ENCODE results near the gene FGGY. TPM values are rescaled to one million over a fixed set of nuclear protein-coding genes. Genes with fewer than 3 reads are reported as not detected.
A peak's percentile ranks its signal among the peaks of the same experiment; 100 is the strongest.

FGGY gene
- total RNA-seq, 1 donor from 2014 or later = 27.8 TPM

DNA sequence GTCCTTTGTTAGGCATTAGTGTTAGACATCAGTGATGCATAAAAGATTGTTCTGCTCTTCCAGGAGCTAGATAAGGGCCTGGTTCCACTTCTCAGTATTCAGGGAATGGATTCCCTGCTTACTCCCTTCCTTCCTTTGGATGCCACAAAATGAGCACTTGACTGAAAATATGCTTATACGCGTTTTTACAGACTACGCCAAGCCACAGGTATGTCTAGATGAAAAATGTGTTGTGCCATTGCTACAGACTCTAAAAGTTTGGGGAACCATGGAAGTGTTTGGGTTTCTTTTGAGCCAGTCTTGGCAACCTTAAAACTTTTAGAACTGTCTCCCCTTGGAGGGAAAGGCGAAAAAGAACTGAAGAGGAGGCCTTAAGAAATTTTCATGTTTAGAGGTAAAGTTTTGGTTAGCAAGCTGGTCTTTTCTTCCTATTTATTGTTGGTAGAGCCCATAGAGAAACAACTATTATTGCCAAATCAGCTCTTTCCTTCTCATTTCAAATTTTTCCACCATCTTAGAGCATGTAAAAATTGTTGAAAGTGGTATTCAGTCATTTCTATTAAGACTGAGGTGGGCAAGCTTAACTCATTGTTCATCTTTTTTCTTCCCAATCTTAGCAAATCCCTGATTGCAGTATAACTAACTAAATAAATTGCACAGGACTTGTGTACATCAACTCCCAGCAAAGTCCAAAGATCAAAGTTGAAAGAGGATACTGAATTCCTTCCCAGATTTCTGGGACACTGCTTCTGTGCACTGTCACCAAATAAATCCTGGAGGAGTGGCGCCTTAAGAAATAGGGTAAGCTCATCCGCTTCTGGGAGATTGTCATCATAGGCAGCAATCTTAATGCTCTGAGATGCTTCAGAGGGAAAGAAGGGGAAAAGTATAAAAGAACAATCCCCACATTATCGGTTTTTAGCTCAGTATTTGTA lies 18.9 kb downstream of the FGGY start:
- DNase-seq (ENCODE audit: low read depth) = no peak

DNA sequence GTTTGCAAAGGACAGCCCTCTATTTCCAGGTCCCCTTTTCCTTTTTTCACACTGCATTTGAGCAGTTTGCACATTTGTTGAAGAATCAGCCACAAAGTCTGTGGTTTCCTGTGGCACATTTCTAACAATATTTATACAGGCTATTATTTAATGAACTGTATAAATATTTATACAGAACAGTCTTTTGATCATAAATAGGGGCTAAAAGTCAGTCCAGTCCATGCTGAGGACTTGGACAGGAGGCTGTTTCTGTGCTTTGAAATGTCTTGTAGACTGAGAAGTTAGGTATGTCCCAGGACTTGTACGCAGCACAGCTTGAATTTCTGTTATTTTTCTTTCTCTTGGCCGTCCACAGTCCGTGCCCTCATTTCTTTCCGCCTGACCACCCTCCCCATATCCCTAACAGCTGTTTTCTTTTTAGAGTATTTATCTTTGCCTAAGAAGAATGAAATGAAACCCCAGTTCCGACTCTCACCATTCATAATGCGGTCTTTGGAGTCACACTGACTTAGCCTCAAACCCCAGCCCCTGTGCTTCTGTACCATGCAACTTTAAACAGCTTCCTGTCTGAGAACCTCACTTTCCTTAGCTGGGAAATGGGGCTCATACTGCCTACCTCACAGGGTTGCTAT lies 19.7 kb downstream of the FGGY start:
- DNase-seq (ENCODE audit: low read depth) = peak; percentile 59

DNA sequence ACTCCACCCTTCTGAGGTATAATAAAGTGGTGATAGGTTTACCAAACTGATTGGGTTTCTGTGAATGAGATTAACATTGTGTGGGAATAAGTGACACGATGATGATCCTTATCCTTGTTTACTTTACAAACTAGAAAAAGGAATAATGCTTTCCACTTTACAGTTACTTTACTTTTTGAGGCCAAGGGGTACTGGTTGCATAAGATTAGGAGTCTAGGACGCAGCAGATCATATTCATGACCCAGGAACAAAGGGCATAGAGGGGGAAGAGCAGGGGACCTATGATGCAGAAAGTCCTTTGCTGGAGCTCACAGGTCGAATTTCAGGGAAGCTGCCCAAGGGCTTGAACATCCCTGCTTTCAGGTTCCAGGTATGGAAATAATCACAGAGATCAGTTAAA lies 20.4 kb downstream of the FGGY start:
- DNase-seq (ENCODE audit: low read depth) = no peak

DNA sequence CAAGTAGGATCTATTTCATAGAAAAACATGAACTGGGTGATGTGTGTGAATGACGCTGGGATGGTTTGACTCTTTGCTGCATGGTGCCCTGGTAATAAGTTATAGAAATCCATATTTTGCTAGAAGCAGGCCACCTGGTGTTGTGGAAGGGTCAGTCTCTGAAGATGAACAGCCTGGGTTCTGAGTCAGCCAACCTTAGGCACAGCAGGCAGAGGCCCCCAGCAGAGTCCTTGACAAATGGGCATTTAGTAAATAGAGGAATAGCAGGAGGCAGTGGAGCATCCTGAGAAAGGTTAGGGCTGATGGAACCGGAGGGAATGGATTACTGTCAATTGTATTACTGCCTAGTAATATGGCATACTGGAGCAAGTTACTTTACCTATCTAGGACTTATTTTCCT lies 20.9 kb downstream of the FGGY start:
- peak; percentile 34 for DNase-seq (ENCODE audit: low read depth)

DNA sequence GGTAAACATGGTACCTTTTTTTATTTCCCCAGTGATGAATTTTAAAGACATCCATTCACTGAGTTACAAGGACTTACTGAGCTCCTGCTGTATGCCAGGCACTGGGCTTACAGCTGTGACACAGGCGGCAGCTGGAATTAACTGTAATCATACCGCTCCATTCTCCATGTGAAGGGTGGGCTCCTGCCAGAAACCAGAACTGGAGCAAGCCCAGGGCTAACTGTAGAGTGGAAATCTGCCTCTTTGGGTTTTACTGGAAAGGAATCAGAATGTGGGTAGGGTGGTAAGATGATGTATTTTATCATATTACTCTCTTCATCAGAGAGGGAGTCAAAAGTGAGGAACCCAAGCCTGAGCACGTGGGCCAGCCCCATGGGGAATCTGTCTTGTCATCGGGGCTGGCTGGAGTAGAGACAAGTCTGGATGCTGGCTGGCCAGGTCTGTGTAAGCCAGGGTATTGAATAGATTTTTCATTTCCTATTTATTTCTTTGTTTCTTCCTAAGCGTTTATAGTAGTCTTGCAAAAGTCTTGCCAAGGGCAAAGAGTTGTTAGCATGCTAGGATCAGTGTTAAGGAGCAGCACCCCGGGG lies 21.5 kb downstream of the FGGY start:
- no peak for DNase-seq (ENCODE audit: low read depth)

DNA sequence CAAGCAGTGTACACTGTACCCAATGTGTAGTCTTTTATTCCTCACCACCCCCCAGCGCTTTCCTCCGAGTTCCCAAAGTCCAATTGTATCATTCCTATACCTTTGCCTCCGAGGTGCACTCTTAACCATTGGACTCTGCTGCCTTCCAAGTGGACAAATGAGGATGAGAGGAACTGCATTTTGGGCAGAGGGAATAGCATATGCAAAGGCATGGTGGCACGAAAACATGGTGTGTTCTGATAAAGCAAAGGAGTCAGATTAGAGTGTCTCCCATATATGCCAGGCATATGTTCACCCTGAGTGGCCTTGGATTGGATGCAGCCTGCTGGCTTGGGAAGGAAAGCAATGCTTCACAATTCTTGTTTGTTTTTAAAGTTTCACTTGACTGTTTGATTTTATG lies 25.5 kb downstream of the FGGY start:
- DNase-seq (ENCODE audit: low read depth) = no peak

DNA sequence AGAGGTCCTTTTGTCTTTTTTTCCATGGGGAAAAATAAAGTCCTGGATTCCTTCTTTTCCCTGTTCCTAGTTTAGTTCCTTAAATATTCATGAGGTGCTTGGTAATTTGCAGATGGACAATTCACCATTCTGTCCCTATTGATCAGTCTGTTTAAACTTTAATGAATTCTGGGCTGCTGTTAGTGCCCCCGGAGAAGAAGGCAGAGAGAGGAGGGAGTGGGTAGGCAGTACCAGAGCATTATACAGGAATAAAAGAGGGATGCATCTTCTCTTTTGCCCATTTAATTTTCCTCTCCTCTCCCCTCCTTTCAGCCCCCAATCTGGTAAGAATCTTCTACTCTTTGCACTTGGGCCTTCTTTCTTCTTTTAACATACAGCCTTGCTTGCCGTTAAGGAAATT lies 25.9 kb downstream of the FGGY start:
- no peak for DNase-seq (ENCODE audit: low read depth)

DNA sequence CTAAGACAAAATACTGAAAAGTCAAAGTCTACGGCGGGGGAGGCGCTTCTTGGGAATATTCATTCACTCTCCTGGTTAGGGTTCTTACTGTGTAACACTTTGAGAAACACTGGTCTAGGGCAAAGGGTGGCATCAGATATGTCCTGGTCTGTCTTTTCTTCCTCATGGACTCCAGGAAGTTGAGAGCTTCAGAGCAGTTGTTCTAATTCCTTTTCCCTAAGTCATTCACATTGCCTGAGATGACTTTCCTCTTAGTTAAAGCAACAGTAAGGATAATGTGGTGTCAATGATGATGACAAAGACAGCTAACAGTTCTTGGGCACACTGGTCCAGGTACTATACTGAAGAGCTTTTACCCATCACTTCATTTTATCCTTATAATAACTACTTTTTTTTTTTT lies 27.0 kb downstream of the FGGY start:
- no peak for DNase-seq (ENCODE audit: low read depth)

DNA sequence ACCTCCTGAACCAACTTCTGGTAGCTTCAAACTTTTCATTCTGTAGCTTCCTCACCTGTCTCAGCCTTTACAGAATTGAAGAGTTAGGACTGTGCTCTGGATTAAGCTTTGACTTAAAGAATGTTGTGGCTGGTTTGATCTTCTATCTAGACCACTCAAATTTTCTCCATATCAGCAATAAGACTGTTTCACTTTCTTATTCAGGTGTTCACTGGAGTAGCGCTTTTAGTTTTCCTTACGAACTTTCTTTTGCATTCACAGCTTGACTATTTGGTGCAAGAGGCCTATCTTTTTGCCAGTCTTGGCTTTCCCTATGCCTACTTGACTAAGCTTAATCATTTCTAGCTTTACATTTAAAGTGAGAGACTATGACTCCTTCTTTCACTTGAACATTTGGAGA lies 31.5 kb downstream of the FGGY start:
- DNase-seq (ENCODE audit: low read depth) = no peak

DNA sequence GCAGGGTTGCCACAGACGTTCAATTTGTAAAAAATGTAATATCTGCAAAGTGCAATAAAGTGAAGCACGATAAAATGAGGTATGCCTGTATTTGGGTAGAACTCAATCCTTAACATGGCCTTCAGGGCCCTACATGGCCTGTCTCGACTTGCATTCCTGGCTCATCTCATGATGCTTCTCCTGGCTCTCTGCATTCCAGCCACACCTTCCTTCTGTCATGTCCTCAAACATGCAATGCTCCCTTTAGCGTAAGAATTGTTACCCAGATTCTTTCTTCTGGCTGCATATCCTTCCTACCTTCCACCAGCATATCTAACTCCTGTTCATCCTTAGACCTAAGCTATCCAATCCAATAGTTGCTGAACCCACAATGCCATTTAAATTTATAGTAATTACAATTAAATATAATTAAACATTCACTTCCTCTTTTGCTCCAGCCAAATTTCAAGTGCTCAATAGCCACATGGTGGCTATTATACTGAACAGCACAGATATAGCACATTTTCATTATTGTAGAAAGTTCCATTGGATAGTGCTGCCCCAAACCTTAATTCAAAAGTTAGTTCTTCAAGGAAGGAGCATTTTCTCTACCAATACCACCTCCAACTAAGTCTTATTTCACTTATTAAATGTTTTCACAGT lies 32.6 kb downstream of the FGGY start:
- DNase-seq (ENCODE audit: low read depth) = no peak

DNA sequence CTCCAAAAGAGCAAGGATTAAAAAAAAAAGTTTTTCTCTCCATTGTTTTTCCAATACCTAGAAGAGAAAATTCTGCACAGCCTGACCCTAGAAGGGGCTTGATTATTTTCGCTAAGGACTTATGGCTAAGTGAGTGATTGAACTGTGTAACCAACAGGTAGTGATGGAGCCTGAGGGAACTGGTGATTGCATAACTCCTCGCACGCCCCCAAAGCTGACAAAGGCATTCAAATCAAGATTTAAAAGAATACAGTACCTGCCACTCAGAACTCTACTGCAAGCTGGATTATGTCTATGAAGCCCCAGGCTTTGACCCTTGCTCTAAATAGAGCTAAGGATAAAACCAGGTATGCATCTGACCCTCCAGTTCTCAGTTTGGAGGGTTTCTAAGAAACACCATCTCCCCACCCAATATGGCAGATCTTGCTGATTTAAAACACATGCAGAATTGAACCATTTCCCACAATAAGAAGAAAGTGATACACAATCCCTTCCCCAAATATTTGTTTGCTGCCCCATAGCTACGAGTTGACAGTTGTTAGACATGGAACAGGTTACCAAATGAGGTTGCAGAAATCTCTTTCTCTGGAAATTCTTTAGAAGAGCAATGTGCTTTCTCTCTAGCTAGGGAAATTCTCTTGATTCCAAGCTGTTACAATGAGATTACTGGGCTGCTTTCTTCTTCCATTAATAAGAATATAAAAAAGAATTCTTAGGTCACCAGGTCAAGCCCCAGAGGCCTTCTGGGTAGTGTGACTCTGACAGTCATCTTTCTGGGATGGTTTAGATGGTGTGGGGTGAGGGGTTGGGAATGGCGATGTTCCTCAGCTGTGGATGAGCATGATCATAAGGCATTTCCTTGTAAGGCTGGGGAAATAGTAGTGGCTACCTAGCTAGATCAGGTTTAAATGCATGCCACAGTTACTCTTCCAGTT lies 35.1 kb downstream of the FGGY start:
- no peak for DNase-seq (ENCODE audit: low read depth)

DNA sequence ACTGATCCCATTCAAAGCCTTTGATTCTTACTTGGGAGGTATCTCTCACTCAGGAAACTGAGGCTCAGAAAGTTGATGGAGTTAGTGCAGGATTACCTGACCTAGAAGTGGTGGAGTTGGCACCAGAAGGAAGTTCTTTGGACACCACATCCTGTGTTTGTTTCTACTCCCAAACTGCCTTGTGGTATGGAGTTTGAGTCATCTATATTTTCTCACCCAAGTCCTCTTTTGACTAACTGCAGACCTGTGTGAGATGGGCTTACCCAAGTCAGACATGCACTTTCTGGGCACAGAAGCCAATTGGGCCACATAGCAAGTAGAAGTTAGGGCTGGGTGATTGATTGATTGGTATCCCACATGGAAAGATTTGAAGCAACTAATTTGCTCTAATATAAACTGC lies 36.1 kb downstream of the FGGY start:
- peak; percentile 77 for DNase-seq (ENCODE audit: low read depth)

DNA sequence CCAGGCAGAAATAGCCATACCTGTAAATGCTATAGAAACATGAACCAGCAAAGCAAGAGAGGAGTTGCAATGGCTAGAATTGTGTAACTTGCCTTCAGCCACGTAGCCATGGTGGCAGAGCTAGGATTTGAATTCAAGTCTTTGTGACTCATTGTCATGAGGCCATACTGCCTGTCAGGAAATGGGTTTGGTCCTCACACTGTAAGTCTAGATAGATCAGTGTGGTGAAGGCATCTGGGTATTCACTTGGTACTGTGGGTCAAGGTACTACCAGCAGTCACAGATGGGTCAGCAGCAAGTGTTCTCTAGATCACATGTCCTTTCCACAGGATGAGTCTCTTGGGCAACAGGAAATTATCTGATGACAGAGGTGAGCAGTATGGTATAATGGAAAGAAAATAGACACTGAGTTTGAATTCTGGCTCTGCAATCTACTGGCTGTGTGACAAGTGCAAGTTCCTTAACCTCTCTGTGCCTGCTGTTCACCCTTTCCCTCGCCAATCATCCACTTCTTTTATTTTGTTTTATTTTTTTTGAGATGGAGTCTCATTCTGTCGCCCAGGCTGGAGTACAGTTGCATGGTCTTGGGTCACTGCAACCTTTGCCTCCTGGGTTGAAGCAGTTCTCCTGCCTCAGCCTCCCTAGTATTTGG lies 36.9 kb downstream of the FGGY start:
- no peak for DNase-seq (ENCODE audit: low read depth)

DNA sequence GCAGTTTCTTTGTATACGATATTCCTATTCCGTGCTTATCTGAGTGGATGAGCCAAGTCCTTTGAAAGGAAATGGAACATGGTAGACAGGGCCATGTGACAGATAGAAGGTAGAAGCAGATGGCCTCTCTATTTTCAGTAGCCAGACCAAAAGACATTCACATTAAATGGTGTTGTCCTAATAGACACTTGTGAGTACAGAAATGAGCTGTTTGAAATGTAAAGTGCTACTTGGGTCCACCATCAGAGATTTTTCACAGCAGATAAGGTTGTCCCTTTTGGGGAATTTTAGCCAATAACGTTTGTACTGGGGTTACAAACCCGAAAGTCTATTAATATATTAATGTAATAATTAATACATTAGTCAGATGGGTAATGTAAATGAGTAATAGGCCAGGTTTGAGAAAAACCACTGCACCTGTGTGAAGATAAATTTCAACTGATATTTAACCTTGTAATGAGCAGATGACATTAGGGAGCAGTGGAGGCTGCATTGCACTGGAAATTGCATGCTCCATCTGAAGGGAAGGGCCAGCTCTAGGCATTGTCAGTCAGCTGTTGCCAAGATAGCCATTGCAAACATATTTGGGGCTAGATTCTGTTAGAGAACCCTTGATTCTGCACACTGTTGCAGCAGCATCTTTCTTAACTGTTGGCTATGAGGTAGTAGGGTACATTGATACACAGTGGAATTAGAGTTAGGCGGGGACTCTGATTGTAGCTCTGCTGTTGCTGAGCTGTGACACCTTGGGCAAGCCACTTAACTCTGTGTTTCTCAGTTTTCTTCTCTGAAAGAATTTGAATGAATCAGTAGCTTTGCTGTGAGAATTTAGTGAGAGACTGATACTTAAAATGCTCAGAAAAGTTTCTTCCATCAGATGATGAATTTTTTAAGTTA lies 43.8 kb downstream of the FGGY start:
- no peak for DNase-seq (ENCODE audit: low read depth)

DNA sequence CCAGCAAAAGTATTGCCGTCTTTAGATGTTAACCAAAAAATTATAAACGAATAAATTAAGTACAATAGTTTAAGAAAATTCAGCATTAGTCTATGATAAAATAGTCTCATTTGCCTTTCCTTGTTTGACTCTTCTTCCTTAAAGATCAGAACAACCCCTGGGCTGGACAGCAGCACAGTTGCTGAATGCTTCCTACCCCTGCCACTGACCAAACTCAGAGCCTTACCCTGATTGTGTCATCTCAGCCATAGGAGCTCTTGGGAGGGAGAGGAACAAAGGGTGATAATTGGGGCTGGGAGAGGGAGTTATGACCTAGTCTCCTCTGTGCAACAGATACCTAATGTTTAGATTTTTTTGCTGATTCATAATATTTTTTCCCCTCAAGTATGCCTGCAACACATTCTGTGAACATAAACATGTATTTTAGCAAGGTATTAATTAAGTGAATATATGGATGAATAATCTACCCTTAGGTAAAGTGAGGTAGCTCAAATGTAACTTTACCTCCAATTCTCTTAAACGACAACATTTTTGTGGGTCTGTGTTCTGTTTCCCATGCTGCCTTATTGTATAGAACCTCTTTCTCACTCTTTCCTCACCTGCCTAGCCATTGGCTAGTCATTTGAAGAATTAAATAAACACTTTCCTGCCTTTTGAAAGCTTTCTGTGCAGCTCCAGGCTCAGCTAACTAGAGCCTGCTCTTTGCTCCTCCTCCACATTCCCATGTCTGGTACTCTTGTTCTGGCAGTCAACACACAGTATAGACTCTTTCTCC lies 46.1 kb downstream of the FGGY start:
- DNase-seq (ENCODE audit: low read depth) = no peak

DNA sequence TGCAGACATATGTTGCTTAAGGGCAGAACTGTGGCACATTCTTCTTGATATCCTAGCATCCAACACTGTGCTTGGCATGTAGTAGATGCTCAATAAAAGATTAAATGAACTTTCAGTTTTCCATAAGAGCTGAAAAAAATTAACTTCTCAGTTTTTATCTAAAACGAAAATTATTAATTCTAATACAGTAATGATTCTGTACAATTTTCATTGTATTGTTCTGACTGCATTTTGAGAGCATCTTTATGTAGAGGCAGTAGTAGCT lies 46.6 kb downstream of the FGGY start:
- DNase-seq (ENCODE audit: low read depth) = no peak

DNA sequence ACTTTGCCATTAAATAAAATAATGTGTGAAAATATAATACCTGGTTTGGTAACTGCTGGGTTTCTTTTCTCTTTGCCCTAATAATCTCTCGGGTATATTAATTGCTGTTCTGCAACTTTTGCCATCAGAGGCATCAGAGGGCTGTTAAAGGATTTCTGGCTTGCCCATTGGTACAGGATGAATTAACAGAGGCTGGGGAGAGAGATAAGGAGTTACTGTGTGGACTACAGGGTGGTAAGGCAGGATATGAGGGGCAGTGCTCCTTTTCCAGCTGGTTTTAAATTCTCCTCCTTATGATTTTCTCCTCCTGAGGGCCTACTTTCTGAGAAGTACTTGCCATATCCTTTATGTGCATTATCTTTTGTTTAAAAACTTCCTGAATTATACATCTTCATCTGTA lies 48.3 kb downstream of the FGGY start:
- DNase-seq (ENCODE audit: low read depth) = no peak

DNA sequence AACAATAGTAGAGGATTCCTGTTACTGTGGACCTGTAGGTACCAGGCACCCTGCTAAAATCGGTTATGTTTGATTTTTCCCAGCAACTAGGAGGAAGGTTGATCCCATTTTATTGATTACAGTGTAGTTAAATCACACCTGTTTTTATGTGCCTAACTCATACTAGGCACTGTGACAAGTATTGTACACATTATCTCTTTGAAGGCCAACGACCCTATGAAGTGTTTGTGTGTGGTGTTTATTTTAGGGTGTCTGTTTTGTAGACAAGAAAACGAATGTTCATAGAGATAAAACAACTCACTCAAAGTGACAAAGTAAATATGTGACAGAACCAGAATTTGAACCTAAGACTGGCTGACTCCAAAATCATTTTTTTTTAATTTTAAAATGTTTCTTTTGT lies 49.5 kb downstream of the FGGY start:
- no peak for DNase-seq (ENCODE audit: low read depth)

DNA sequence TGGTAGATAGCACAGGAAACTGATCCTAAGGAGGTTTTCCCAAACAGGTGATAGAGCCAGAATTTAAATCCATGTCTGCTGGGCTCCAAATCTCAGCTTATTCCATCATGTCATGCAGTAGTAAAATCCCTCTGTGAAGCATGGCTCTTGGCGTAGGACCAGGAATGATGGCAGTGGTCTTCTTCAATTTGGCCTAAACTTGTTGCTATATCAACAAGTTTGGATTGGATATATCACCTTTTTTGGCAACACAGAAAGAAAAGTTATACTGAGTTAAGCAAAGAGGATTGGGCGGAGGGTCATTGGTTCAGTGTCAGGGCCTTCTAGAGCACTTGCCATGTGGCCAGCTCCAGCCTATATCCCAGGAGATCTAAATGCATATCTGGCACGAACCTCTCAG lies 52.2 kb downstream of the FGGY start:
- DNase-seq (ENCODE audit: low read depth) = no peak
